HG02870 (cell line): ENCODE measurements around the gene ABLIM1.

Experiments used
- ATAC-seq: cut with Tn5 transposase; IDR thresholded peaks from one replicate; pipeline ENCODE4 v1.9.1; 2021; ENCODE audit warnings: mild to moderate bottlenecking, moderate library complexity; ENCODE audit not compliant: unreplicated experiment

ABLIM1 gene

DNA sequence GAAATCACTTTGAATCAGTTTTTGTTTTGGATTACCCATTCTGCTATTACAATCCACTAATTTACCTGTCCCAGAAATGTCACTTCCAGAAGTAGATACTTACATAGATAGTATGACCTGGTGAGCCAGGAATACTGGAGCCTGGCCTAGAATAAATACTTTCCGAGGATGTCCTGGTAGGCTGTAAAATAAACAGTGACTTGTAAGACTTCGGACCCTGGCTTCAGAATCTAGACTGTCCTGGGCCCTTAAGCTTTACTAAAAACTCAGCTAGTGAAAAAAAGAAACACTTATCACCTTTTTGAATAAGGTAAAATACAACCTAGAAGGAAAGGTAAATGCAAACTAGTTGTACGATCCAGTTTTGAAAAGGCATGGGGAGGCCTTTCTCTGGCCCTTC lies 184.3 kb downstream of the ABLIM1 start:
- no peak for ATAC-seq

- ATAC-seq: no peak
These were observed 185.2 kb downstream of the ABLIM1 start for GRCh38 chr10:114472877-114473253.

- ATAC-seq: no peak
These were observed 185.9 kb downstream of the ABLIM1 start for GRCh38 chr10:114471906-114472876.

DNA sequence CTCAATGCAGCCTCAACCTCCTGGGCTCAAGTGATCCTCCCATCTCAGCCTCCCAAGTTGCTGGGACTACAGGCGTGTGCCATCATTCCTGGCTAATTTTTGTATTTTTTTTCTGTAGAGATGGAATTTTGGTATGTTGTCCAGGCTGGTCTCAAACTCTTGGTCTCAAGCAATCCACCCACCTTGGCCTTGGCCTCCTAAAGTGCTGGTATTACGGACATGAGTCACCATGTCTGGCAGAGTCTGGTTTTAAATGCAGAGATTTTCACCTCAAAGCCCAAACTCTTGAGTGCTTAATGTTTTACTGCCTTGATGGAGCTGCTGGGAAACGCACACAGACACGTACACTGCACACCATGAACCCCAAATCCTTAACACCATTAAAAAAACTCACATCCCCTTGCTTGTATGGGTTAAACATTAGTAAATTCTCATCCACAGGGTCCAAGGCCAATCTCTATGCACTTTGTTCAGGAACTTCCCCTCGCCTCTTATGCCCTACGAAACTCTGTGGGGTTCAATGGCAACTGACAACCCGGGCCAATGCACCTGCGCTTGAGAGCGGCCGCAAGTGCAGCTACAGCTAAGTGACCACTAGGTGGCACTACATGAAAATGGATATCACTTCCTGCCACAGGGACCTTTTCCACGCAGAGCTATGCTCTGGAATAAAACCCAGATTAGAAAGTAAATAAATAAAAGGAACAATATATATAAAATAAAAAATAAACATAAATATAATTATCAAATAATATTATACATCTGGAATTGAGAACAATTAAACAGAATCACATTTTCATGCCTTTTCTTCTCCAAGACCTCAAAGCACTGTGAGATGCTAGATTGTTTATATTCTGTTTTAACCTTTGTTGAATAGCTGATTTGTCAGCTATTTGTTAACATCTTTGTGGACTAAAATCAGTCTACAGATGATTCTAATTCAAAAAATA lies 186.8 kb downstream of the ABLIM1 start:
- ATAC-seq: peak; percentile 89

- no peak for ATAC-seq
These were observed 187.7 kb downstream of the ABLIM1 start for GRCh38 chr10:114470361-114470760.

GRCh38 chr10:114458955-114459354 lies 199.1 kb downstream of the ABLIM1 start:
- ATAC-seq: no peak

GRCh38 chr10:114458216-114458920 lies 199.7 kb downstream of the ABLIM1 start:
- ATAC-seq: no peak

DNA sequence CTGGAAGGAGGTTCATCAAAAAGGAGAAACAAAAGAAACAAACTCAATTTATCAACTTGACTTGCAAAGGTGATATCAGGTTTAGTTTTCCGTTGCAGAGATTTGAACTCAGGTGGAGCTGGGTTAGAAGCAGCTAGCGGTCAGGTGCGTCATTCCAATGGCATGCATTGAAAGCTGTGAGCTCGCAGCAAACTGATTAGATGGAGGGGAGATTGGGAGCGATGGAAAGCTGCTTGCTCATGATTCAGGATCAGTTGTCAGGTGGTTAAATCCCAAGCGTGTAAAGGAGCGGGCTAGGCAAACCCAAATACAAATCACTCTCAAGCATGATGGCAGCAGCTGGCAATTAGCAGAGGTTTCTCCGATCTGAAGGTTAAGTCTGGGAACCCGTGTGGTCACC lies 204.5 kb downstream of the ABLIM1 start:
- no peak for ATAC-seq

DNA sequence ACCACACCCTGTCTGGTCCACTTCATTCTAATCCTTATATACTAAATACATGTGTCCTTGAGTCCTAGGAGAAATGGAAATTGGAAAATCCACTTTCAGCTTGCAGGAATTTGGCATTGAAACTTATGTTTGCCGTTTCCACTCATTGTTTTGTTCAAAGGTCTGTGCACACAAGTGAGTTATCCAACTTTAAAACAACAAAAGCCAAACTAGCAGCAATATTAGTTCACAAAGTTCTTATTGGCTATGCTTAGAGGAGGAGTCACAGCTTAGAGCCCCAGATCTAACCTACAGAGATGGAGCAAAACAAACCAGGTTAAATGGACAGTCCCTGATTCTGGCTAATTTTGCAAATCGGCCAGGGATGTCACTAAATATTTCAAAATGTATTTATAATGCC lies 209.2 kb downstream of the ABLIM1 start:
- ATAC-seq: no peak

GRCh38 chr10:114445332-114445731 lies 212.7 kb downstream of the ABLIM1 start:
- ATAC-seq: no peak

- ATAC-seq: no peak
These were observed 213.3 kb downstream of the ABLIM1 start for GRCh38 chr10:114444819-114445218.

DNA sequence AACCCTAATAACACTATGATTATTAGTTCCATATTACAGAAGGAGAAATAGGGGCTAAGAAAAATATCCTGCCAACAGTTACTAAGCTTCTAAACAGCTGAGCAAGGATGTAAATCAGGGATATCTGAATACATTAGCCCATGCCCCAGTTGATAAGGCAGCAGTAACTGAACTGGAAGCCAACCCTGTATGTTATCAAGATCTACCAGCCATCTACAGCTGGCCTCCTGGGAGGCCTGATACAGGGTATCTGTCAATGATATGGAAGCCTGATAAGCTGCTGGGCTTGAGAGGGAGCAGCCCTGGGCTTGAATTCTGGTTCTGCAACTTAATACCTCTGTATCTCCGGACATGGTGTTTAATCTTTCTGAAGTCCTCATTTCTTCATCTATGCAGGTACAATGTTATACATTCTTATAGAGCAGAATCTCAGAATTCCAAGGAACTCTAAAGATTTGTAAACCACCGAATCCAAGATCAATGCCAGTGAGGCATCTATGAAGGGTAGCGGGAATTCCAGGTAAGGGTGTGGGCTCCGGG lies 215.9 kb downstream of the ABLIM1 start:
- no peak for ATAC-seq

- no peak for ATAC-seq
These were observed 217.0 kb downstream of the ABLIM1 start for GRCh38 chr10:114441107-114441506.

DNA sequence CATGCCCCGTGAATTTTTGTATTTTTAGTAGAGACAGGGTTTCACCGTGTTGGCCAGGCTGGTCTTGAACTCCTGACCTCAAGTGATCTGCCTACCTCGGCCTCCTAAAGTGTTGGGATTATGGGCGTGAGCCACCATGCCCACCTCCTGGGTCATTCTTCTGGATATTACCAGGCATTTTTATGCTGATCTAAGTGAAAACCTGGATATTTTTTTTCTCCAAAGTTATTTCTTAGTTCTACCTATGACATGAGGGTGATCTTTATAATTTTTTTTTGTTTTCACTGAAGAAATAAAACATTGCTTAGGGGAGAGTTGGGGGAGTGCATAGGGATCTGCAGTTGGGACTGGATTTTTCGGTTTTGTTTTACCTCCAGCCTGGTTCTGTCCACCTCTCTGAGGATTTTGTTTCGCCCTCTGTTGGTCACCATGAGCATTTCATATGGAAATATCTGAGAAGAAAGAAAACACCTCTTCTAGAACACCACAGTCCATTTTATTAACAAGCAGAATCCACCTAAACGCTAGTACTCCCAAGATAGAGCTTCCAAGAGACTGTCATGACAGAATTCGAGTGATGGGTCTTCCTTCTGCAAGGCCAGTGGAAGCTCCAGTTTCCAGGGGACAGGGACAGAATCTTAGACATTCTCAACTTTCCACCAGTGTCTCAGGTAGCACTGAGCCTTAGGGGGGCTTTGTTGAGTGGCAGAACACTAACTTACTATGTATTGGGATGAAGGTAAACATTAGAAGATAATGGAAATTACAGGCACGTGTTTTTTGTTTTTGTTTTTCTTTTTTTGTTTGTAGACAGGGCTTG lies 220.4 kb downstream of the ABLIM1 start:
- no peak for ATAC-seq

GRCh38 chr10:114436941-114437340 lies 221.1 kb downstream of the ABLIM1 start:
- no peak for ATAC-seq

DNA sequence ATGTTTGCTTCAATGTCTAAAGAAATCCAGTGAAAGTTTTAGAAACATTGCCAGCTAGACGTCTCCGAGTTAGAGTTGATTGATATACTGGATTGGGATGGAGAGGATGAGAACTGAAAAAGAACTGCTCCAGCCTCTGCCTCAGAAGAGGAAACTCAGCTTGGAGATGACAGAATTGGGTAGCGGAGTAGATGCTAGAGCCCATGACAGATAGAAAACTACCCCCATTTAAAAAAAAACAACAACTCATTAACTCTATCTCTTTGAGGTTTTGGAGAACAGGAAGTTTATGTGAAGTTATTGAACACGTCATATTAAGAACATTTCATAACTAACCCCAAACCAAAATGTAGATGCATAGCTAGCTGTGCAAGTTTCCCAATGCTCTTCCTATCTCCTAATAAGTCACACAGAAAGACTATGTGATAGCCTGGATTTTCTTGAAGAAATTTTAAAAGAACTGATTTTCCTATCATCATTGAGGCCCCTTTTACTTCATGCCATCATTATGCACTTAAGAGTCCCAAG lies 225.4 kb downstream of the ABLIM1 start:
- ATAC-seq: no peak

GRCh38 chr10:114431414-114432135 lies 226.5 kb downstream of the ABLIM1 start:
- no peak for ATAC-seq

GRCh38 chr10:114430688-114431413 lies 227.2 kb downstream of the ABLIM1 start:
- ATAC-seq: no peak
